Astrocyte (in vitro differentiated cells and primary cell): ENCODE results near the gene TESK2. TPM values are rescaled to one million over a fixed set of nuclear protein-coding genes. Genes with fewer than 3 reads are reported as not detected.
A peak's percentile ranks its signal among the peaks of the same experiment; 100 is the strongest.

Experiments
- DNase-seq: peaks from one replicate; pipeline ENCODE4 v3.0.0-alpha.2; 2010; ENCODE audit warnings: low read depth
- FAIRE-seq: peaks from 2 replicates; lab custom pipeline; 2011; peaks lifted over from hg19 to GRCh38; lab: Jason Lieb, UNC
- H2AFZ ChIP-seq: 2 replicates; pipeline ENCODE4 v1.6.0; 2012; ENCODE audit warnings: low read depth, low read length, inconsistent platforms
- H3K27ac ChIP-seq: 2 replicates; pipeline ENCODE4 v1.5.1; 2011; ENCODE audit warnings: low read depth, low read length, inconsistent platforms
- H3K27me3 ChIP-seq: 2 replicates; pipeline ENCODE4 v1.6.0; 2011; ENCODE audit warnings: low read length, inconsistent platforms; ENCODE audit not compliant: insufficient read depth
- H3K36me3 ChIP-seq: 2 replicates; pipeline ENCODE4 v1.5.1; 2011; ENCODE audit warnings: low read length, inconsistent platforms; ENCODE audit not compliant: insufficient read depth
- H3K4me1 ChIP-seq: 2 replicates; pipeline ENCODE4 v1.5.1; 2011; ENCODE audit warnings: low read length, inconsistent platforms; ENCODE audit not compliant: insufficient read depth
- H3K4me2 ChIP-seq: 2 replicates; pipeline ENCODE4 v1.6.0; 2012; ENCODE audit warnings: low read length, inconsistent platforms
- H3K4me3 ChIP-seq: 2 replicates; pipeline ENCODE4 v1.5.1; 2011; ENCODE audit warnings: low read depth, mild to moderate bottlenecking, low read length, inconsistent platforms; ENCODE audit not compliant: insufficient read depth
- H3K79me2 ChIP-seq: 2 replicates; pipeline ENCODE4 v1.6.0; 2012; ENCODE audit warnings: mild to moderate bottlenecking, low read length, inconsistent platforms; ENCODE audit not compliant: insufficient read depth
- H3K9ac ChIP-seq: 2 replicates; pipeline ENCODE4 v1.6.0; 2012; ENCODE audit warnings: mild to moderate bottlenecking, low read length, inconsistent platforms
- H3K9me3 ChIP-seq: 2 replicates; pipeline ENCODE4 v1.5.1; 2012; ENCODE audit warnings: low read depth, mild to moderate bottlenecking, low read length, inconsistent platforms; ENCODE audit not compliant: insufficient read depth
- H4K20me1 ChIP-seq: 2 replicates; pipeline ENCODE4 v1.6.0; 2012; ENCODE audit warnings: low read length, inconsistent platforms; ENCODE audit not compliant: insufficient read depth
- H3K27ac Mint-ChIP-seq: one replicate; pipeline ENCODE4 v1.8.0; 2021; ENCODE audit warnings: mild to moderate bottlenecking, mixed read lengths; ENCODE audit not compliant: unreplicated experiment
- H3K27me3 Mint-ChIP-seq: one replicate; pipeline ENCODE4 v1.8.0; 2021; ENCODE audit warnings: low read depth, mixed read lengths; ENCODE audit not compliant: unreplicated experiment
- H3K36me3 Mint-ChIP-seq: one replicate; pipeline ENCODE4 v1.8.0; 2021; ENCODE audit warnings: low read depth, mixed read lengths; ENCODE audit not compliant: unreplicated experiment
- H3K4me1 Mint-ChIP-seq: one replicate; pipeline ENCODE4 v1.8.0; 2021; ENCODE audit warnings: low read depth, mixed read lengths; ENCODE audit not compliant: unreplicated experiment
- H3K4me3 Mint-ChIP-seq: one replicate; pipeline ENCODE4 v1.8.0; 2021; ENCODE audit warnings: mild to moderate bottlenecking, moderate library complexity, mixed read lengths; ENCODE audit not compliant: unreplicated experiment
- H3K9me3 Mint-ChIP-seq: one replicate; pipeline ENCODE4 v1.8.0; 2021; ENCODE audit warnings: mild to moderate bottlenecking, mixed read lengths; ENCODE audit not compliant: unreplicated experiment
- EZH2 ChIP-seq: IDR thresholded peaks from 2 replicates; pipeline ENCODE4 v1.6.1; 2012; ENCODE audit warnings: mild to moderate bottlenecking, low read length, inconsistent platforms; ENCODE audit not compliant: insufficient read depth
- total RNA-seq: library from RNA; stranded (reverse); gene quantifications from 2 replicates; pipeline ENCODE4 v1.2.1, GENCODE V29; 2021
- TF ChIP-seq, protein P1 (sequence below): IDR thresholded peaks from 2 replicates; pipeline ENCODE4 v1.5.1; 2011; ENCODE audit warnings: low read depth, mild to moderate bottlenecking, inconsistent platforms, low read length, moderate library complexity; ENCODE audit not compliant: insufficient read depth

Gene TESK2
- total RNA-seq, 1 donor from 2014 or later: 1.7 TPM

DNA sequence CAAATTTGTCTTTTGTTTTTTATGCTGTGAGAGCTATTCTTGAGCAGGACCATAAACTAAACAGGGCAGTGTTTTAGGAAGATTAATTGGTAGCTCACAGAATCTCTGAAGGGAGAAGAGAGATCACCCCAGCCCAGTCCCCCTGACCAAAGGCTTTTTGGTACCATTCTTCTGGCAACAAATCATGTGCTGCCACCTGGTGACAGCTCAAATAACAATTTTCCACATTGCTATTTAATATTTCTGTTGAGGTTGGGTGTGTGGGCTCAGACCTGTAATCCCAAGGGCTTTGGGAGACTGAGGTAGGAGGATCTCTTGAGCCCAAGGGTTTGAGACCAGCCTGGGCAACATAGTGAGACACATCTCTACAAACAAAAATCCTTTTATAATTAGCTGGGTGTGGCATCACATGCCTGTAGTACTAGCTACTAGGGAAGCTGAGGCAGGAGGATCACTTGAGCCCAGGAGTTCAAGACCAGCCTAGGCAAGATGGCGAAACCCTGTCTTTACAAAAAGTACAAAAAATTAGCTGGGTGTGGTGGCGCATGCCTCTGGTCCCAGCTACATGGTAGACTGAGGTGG lies 2.2 kb upstream of the TESK2 start:
- H2AFZ ChIP-seq: no peak overlapping the region
- H4K20me1 ChIP-seq: no peaks in the 10 kb centered on the region
- TF ChIP-seq, protein P1, sequence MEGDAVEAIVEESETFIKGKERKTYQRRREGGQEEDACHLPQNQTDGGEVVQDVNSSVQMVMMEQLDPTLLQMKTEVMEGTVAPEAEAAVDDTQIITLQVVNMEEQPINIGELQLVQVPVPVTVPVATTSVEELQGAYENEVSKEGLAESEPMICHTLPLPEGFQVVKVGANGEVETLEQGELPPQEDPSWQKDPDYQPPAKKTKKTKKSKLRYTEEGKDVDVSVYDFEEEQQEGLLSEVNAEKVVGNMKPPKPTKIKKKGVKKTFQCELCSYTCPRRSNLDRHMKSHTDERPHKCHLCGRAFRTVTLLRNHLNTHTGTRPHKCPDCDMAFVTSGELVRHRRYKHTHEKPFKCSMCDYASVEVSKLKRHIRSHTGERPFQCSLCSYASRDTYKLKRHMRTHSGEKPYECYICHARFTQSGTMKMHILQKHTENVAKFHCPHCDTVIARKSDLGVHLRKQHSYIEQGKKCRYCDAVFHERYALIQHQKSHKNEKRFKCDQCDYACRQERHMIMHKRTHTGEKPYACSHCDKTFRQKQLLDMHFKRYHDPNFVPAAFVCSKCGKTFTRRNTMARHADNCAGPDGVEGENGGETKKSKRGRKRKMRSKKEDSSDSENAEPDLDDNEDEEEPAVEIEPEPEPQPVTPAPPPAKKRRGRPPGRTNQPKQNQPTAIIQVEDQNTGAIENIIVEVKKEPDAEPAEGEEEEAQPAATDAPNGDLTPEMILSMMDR: peak; percentile 41
- no peak for TF ChIP-seq EZH2
- Mint-ChIP-seq H3K27me3 (peaks cover 4% of the 10 kb centered on the region), H3K9me3 (no peaks in the 10 kb centered on the region), H3K4me1 (peaks cover 2% of the 10 kb centered on the region), H3K4me3 (no peak overlapping the region), H3K27ac (no peak overlapping the region), H3K36me3 (peaks cover 4% of the 10 kb centered on the region)
- DNase-seq: no peak
- no peaks in the 10 kb centered on the region for H3K79me2 ChIP-seq
- H3K4me2 ChIP-seq: no peak overlapping the region
- H3K4me1 ChIP-seq: peaks cover 7% of the 10 kb centered on the region
- H3K9ac ChIP-seq: no peak overlapping the region
- H3K4me3 ChIP-seq: no peak overlapping the region
- H3K27ac ChIP-seq: no peak overlapping the region
- peaks cover 5% of the 10 kb centered on the region for H3K27me3 ChIP-seq
- FAIRE-seq: no peak
- H3K9me3 ChIP-seq: no peaks in the 10 kb centered on the region
- H3K36me3 ChIP-seq: no peaks in the 10 kb centered on the region

DNA sequence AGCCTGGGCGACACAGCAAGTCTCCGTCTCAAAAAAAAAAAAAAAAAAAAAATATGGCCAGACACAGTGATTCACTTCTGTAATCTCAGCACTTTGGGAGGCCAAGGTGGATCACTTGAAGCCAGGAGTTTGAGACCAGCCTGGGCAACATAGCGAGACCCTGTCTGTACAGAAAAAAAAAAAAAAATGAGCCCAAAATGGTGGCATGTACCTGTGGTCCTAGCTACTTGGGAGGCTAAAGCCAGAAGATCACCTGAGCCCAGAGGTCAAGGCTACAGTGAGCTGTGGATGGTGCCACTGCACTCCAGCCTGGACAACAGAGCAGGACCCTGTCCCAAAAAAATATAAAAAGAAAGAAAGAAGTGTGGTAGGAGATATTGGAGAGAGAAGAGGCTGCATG lies 1.7 kb upstream of the TESK2 start:
- H3K9me3 ChIP-seq: no peaks in the 10 kb centered on the region
- H3K4me3 Mint-ChIP-seq: no peak overlapping the region
- H3K27me3 ChIP-seq: peaks cover 5% of the 10 kb centered on the region
- peaks cover 2% of the 10 kb centered on the region for H3K4me1 Mint-ChIP-seq
- H3K9me3 Mint-ChIP-seq: no peaks in the 10 kb centered on the region
- peaks cover 7% of the 10 kb centered on the region for H3K4me1 ChIP-seq
- H3K36me3 ChIP-seq: no peaks in the 10 kb centered on the region
- peaks cover 4% of the 10 kb centered on the region for H3K36me3 Mint-ChIP-seq
- no peak for FAIRE-seq
- peaks cover 4% of the 10 kb centered on the region for H3K27me3 Mint-ChIP-seq
- H3K4me2 ChIP-seq: no peak overlapping the region
- TF ChIP-seq EZH2: no peak
- TF ChIP-seq, protein P1: no peak
- H3K79me2 ChIP-seq: no peaks in the 10 kb centered on the region
- no peak overlapping the region for H3K4me3 ChIP-seq
- no peak overlapping the region for H3K9ac ChIP-seq
- H4K20me1 ChIP-seq: no peaks in the 10 kb centered on the region
- no peak overlapping the region for H3K27ac ChIP-seq
- H3K27ac Mint-ChIP-seq: no peak overlapping the region
- no peak overlapping the region for H2AFZ ChIP-seq
- no peak for DNase-seq

DNA sequence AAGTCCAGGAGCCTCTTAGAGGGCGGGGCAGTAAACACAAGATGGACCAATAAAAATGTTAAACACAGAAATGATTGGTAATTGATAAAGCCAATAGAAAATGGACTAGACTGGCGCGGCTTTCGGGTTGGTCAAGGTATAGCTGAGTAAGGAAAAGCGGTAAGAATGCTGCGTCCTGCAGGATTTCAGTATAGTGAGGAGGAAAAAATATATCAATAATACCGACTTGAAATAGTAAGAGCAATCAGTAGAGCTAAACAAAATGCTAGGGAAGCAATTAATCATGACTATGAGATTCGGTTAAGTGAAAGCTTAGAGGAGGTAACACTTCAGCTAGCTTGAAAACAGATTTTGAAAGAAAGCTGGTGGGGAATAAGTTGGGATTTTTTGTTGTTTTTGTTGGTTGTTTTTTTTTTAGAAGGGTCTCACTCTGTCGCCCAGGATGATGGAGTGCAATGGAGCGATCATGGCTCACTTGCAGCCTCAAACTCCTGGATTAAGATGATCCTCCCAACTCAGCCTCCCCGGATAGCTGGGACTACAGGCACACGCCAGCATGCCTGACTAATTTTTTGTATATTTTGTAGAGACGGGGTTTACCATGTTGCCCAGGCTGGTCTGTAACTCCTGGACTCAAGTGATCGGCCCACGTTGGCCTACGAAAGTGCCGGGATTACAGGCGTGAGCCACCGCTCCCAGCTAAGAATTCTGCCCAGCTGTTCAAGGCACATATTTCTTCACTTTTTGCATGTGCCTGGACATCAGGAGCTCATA lies 711 bp upstream of the TESK2 start:
- H3K4me1 ChIP-seq: peaks cover 7% of the 10 kb centered on the region
- H3K27ac ChIP-seq: no peak overlapping the region
- H3K4me3 Mint-ChIP-seq: no peak overlapping the region
- H3K36me3 Mint-ChIP-seq: peaks cover 1% of the 10 kb centered on the region
- H3K9ac ChIP-seq: no peak overlapping the region
- DNase-seq (no peak), FAIRE-seq (no peak)
- H4K20me1 ChIP-seq: no peaks in the 10 kb centered on the region
- peak overlapping the region; percentile 8 for H2AFZ ChIP-seq
- peaks cover 5% of the 10 kb centered on the region for H3K27me3 ChIP-seq
- H3K4me1 Mint-ChIP-seq: peaks cover 2% of the 10 kb centered on the region
- H3K79me2 ChIP-seq: no peaks in the 10 kb centered on the region
- H3K27me3 Mint-ChIP-seq: peaks cover 4% of the 10 kb centered on the region
- no peak for TF ChIP-seq EZH2
- TF ChIP-seq, protein P1: no peak
- H3K36me3 ChIP-seq: no peaks in the 10 kb centered on the region
- H3K4me3 ChIP-seq: peak overlapping the region; percentile 76
- H3K4me2 ChIP-seq: peak overlapping the region; percentile 98
- no peak overlapping the region for H3K27ac Mint-ChIP-seq
- no peaks in the 10 kb centered on the region for H3K9me3 ChIP-seq
- H3K9me3 Mint-ChIP-seq: no peaks in the 10 kb centered on the region
